HEK293 (cell line): ENCODE measurements around the gene KLRC4.

Experiments
- CTCF ChIP-seq: fragments of 450-650 bp; formaldehyde crosslinking; IDR thresholded peaks from 2 replicates; pipeline ENCODE4 v1.5.1; 2016; ENCODE audit warnings: missing biosample characterization, missing genetic modification characterization
- YY1 ChIP-seq: fragments of 450-650 bp; formaldehyde crosslinking; IDR thresholded peaks from 2 replicates; pipeline ENCODE4 v1.5.1; 2018; ENCODE audit warnings: missing biosample characterization, missing genetic modification characterization
- ZNF18 ChIP-seq: fragments of 450-650 bp; formaldehyde crosslinking; IDR thresholded peaks from 2 replicates; pipeline ENCODE4 v1.5.1; 2016; ENCODE audit warnings: missing biosample characterization, missing genetic modification characterization
- ZNF202 ChIP-seq: fragments of 450-650 bp; formaldehyde crosslinking; IDR thresholded peaks from 2 replicates; pipeline ENCODE4 v1.5.1; 2016; ENCODE audit warnings: missing biosample characterization, missing genetic modification characterization, borderline replicate concordance

GRCh38 chr12:10366875-10367274, 42.7 kb downstream of the KLRC4 start:
- TF ChIP-seq CTCF (tag by site-specific recombination) (peak; percentile 74), ZNF202 (no peak), YY1 (no peak), ZNF18 (no peak)
